Activated CD4-positive, alpha-beta T cell treated with anti-CD3 and anti-CD28 coated beads, Interleukin-2, amount 10 ng/mL, durations not matched to agents 7 days and 5 days (primary cell): Measurements from ENCODE around the gene OIT3. TPM values are rescaled to one million over a fixed set of nuclear protein-coding genes. Genes with fewer than 3 reads are reported as not detected.
A peak's percentile ranks its signal among the peaks of the same experiment; 100 is the strongest.

Experiments
- CTCF ChIA-PET: fragments of 350-600 bp; sonication (Branson Sonifier 250); formaldehyde crosslinking; loops from one replicate; lab custom pipeline; 2021; ENCODE audit warnings: antibody characterized with exemption; lab: Charles Lee
- POLR2A ChIA-PET: fragments of 350-600 bp; sonication (Branson Sonifier 250); formaldehyde crosslinking; loops from one replicate; lab custom pipeline; 2021; ENCODE audit warnings: antibody characterized with exemption; lab: Charles Lee
- DNase-seq: peaks from one replicate; pipeline ENCODE4 v3.0.0-alpha.2; 2020
- H3K27ac Mint-ChIP-seq: one replicate; pipeline ENCODE4 v1.8.0; 2021; ENCODE audit warnings: mild to moderate bottlenecking, moderate library complexity, mixed read lengths
- H3K27me3 Mint-ChIP-seq: one replicate; pipeline ENCODE4 v1.8.0; 2021; ENCODE audit warnings: mixed read lengths
- H3K36me3 Mint-ChIP-seq: one replicate; pipeline ENCODE4 v1.8.0; 2021; ENCODE audit warnings: low read depth, mixed read lengths
- H3K4me1 Mint-ChIP-seq: one replicate; pipeline ENCODE4 v1.8.0; 2021; ENCODE audit warnings: mixed read lengths
- H3K4me3 Mint-ChIP-seq: one replicate; pipeline ENCODE4 v1.8.0; 2021; ENCODE audit warnings: mild to moderate bottlenecking, moderate library complexity, mixed read lengths
- H3K9me3 Mint-ChIP-seq: one replicate; pipeline ENCODE4 v1.8.0; 2021; ENCODE audit warnings: mixed read lengths
- total RNA-seq, 2 experiments: library from RNA; stranded (reverse); gene quantifications; one replicate each; pipeline ENCODE4 v1.2.3, GENCODE V29; 2021

The OIT3 gene
- not detected for total RNA-seq

- ChIA-PET CTCF (no interaction called here), POLR2A (no interaction called here)
- DNase-seq = no peak
- Mint-ChIP-seq H3K4me1 (peaks cover 2% of the 10 kb centered on the region), H3K36me3 (peaks cover 3% of the 10 kb centered on the region), H3K27me3 (peaks cover 6% of the 10 kb centered on the region), H3K9me3 (no peaks in the 10 kb centered on the region), H3K27ac (no peak within 1 kb of the TSS), H3K4me3 (no peak within 1 kb of the TSS)
These were observed at the start of gene OIT3 for GRCh38 chr10:72893136-72893798. TSS of gene OIT3 (plus strand) at chr10:72893739. CDS start at chr10:72893799, 60 bp downstream.

GRCh38 chr10:72846238-72846637 is 47.3 kb upstream of the OIT3 start:
- DNase-seq = no peak
- ChIA-PET CTCF (no interaction called here), POLR2A (no interaction called here)
- Mint-ChIP-seq H3K4me3 (no peak overlapping the region), H3K36me3 (no peaks in the 10 kb centered on the region), H3K9me3 (peaks cover 4% of the 10 kb centered on the region), H3K4me1 (no peaks in the 10 kb centered on the region), H3K27ac (no peak overlapping the region), H3K27me3 (no peaks in the 10 kb centered on the region)

- no peaks in the 10 kb centered on the region for H3K36me3 Mint-ChIP-seq
- H3K4me1 Mint-ChIP-seq = no peaks in the 10 kb centered on the region
- CTCF ChIA-PET = no interaction called here
- POLR2A ChIA-PET = no interaction called here
- DNase-seq = no peak
- no peaks in the 10 kb centered on the region for H3K27me3 Mint-ChIP-seq
- H3K4me3 Mint-ChIP-seq = no peak overlapping the region
- no peak overlapping the region for H3K27ac Mint-ChIP-seq
- H3K9me3 Mint-ChIP-seq = peaks cover 5% of the 10 kb centered on the region
These were observed 45.9 kb upstream of the OIT3 start for GRCh38 chr10:72847681-72848080.

- ChIA-PET POLR2A (no interaction called here), CTCF (interaction anchor here (0.6 to 1.1 kb wide), 3 partner anchors 13 to 173 kb away, joined by 3 to 8 read pairs (median 3); no protein-coding TSS in a partner anchor)
- Mint-ChIP-seq H3K9me3 (peaks cover 5% of the 10 kb centered on the region), H3K4me3 (no peak overlapping the region), H3K27me3 (no peaks in the 10 kb centered on the region), H3K4me1 (no peaks in the 10 kb centered on the region), H3K36me3 (no peaks in the 10 kb centered on the region), H3K27ac (no peak overlapping the region)
- DNase-seq = no peak
These were observed 42.7 kb upstream of the OIT3 start for GRCh38 chr10:72850861-72851260.

- no peak overlapping the region for H3K27ac Mint-ChIP-seq
- peaks cover 5% of the 10 kb centered on the region for H3K9me3 Mint-ChIP-seq
- H3K36me3 Mint-ChIP-seq = no peaks in the 10 kb centered on the region
- ChIA-PET POLR2A (no interaction called here), CTCF (no interaction called here)
- no peak overlapping the region for H3K4me3 Mint-ChIP-seq
- no peaks in the 10 kb centered on the region for H3K27me3 Mint-ChIP-seq
- no peaks in the 10 kb centered on the region for H3K4me1 Mint-ChIP-seq
- DNase-seq = no peak
These were observed 42.0 kb upstream of the OIT3 start for GRCh38 chr10:72851509-72851908.

GRCh38 chr10:72852508-72852907 is 41.0 kb upstream of the OIT3 start:
- no peak overlapping the region for H3K4me3 Mint-ChIP-seq
- POLR2A ChIA-PET = no interaction called here
- H3K36me3 Mint-ChIP-seq = no peaks in the 10 kb centered on the region
- no peak for DNase-seq
- no peaks in the 10 kb centered on the region for H3K4me1 Mint-ChIP-seq
- CTCF ChIA-PET = no interaction called here
- peaks cover 5% of the 10 kb centered on the region for H3K9me3 Mint-ChIP-seq
- no peaks in the 10 kb centered on the region for H3K27me3 Mint-ChIP-seq
- H3K27ac Mint-ChIP-seq = no peak overlapping the region

- H3K36me3 Mint-ChIP-seq = no peaks in the 10 kb centered on the region
- CTCF ChIA-PET = interaction anchor here (0.5 to 1.0 kb wide), 3 partner anchors 17 to 1517 kb away, joined by 3 to 5 read pairs (median 4); no protein-coding TSS in a partner anchor
- H3K9me3 Mint-ChIP-seq = peaks cover 4% of the 10 kb centered on the region
- H3K27me3 Mint-ChIP-seq = no peaks in the 10 kb centered on the region
- no peaks in the 10 kb centered on the region for H3K4me1 Mint-ChIP-seq
- no peak overlapping the region for H3K4me3 Mint-ChIP-seq
- H3K27ac Mint-ChIP-seq = no peak overlapping the region
- no peak for DNase-seq
- POLR2A ChIA-PET = no interaction called here
These were observed 38.4 kb upstream of the OIT3 start for GRCh38 chr10:72855129-72855528.

GRCh38 chr10:72855790-72856189 is 37.7 kb upstream of the OIT3 start:
- Mint-ChIP-seq H3K27me3 (no peaks in the 10 kb centered on the region), H3K27ac (no peak overlapping the region), H3K4me1 (no peaks in the 10 kb centered on the region), H3K9me3 (peaks cover 3% of the 10 kb centered on the region), H3K4me3 (no peak overlapping the region), H3K36me3 (no peaks in the 10 kb centered on the region)
- POLR2A ChIA-PET = no interaction called here
- no peak for DNase-seq
- CTCF ChIA-PET = interaction anchor here (0.5 to 1.0 kb wide), 3 partner anchors 17 to 1517 kb away, joined by 3 to 5 read pairs (median 4); no protein-coding TSS in a partner anchor

- Mint-ChIP-seq H3K36me3 (no peaks in the 10 kb centered on the region), H3K9me3 (no peaks in the 10 kb centered on the region), H3K27me3 (no peaks in the 10 kb centered on the region), H3K4me1 (no peaks in the 10 kb centered on the region), H3K4me3 (no peak overlapping the region), H3K27ac (no peak overlapping the region)
- POLR2A ChIA-PET = no interaction called here
- no peak for DNase-seq
- CTCF ChIA-PET = interaction anchor here (1.7 kb wide), 1 partner anchor 8 kb away, joined by 4 read pairs; no protein-coding TSS in a partner anchor
These were observed 35.5 kb upstream of the OIT3 start for GRCh38 chr10:72858067-72858466.

GRCh38 chr10:72862957-72863356 is 30.6 kb upstream of the OIT3 start:
- Mint-ChIP-seq H3K27ac (no peak overlapping the region), H3K4me3 (no peak overlapping the region), H3K9me3 (no peaks in the 10 kb centered on the region), H3K4me1 (no peaks in the 10 kb centered on the region), H3K27me3 (no peaks in the 10 kb centered on the region), H3K36me3 (no peaks in the 10 kb centered on the region)
- no peak for DNase-seq
- POLR2A ChIA-PET = no interaction called here
- CTCF ChIA-PET = no interaction called here

- CTCF ChIA-PET = no interaction called here
- peak; percentile 24 for DNase-seq
- Mint-ChIP-seq H3K36me3 (peaks cover 8% of the 10 kb centered on the region), H3K9me3 (peaks cover 2% of the 10 kb centered on the region), H3K4me3 (no peak overlapping the region), H3K4me1 (no peaks in the 10 kb centered on the region), H3K27ac (no peak overlapping the region), H3K27me3 (no peaks in the 10 kb centered on the region)
- POLR2A ChIA-PET = no interaction called here
These were observed 18.1 kb upstream of the OIT3 start for GRCh38 chr10:72875250-72876055.

GRCh38 chr10:72879245-72879644 is 14.3 kb upstream of the OIT3 start:
- Mint-ChIP-seq H3K27me3 (no peaks in the 10 kb centered on the region), H3K4me3 (no peak overlapping the region), H3K27ac (no peak overlapping the region), H3K9me3 (peaks cover 7% of the 10 kb centered on the region), H3K4me1 (no peaks in the 10 kb centered on the region), H3K36me3 (peaks cover 18% of the 10 kb centered on the region)
- ChIA-PET POLR2A (no interaction called here), CTCF (no interaction called here)
- no peak for DNase-seq

- no peak overlapping the region for H3K4me3 Mint-ChIP-seq
- CTCF ChIA-PET = interaction anchor here (0.7 to 1.2 kb wide), 2 partner anchors 21 to 531 kb away, joined by 3 read pairs; no protein-coding TSS in a partner anchor
- no peaks in the 10 kb centered on the region for H3K27me3 Mint-ChIP-seq
- POLR2A ChIA-PET = no interaction called here
- H3K27ac Mint-ChIP-seq = no peak overlapping the region
- H3K9me3 Mint-ChIP-seq = peaks cover 7% of the 10 kb centered on the region
- peaks cover 24% of the 10 kb centered on the region for H3K36me3 Mint-ChIP-seq
- H3K4me1 Mint-ChIP-seq = no peaks in the 10 kb centered on the region
- DNase-seq = no peak
These were observed 12.2 kb upstream of the OIT3 start for GRCh38 chr10:72881291-72881690.
